Inflammatory macrophage treated with lipopolysaccharide for 1 hour (primary cell): Measurements from ENCODE around the gene WDR38.

Experiments used
- DNase-seq, 2 donors: peaks; one replicate each; pipeline ENCODE4 v3.0.0-alpha.2; 2020 to 2022

The WDR38 gene

DNA sequence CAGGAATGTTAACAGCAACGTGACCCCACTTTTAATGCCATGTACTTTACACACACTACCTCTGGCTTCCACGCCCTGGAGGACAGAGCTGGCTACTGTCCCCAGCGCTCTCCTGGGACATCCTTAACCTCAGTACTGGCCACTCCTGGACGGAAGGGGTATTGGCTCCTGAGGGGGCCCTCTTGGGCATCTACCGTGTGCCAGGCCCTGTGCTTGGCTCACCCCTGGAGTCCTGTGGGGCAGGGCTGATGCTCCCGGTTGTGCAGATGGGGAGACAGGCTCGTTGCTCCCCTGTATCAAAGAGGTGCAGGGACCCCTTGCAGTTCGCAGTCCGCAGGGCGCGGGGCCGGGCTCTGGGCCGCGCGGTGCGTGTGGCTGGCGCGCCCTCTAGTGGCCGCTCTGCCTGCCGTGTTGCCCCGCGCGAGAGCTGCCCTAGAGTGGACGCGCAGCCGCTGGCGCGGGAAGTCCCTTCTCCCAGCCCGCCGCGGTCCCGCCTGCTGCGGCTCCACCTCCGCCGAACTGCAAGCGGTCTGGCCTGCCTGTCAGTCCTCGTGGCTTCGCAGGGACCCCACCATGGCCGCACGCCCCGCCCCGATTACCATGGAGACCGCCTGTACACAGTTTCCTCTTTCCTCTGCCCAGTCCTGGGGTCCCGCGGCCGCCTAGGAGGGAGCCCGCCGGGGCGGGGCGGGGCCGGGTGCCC, at the start of gene WDR38:
WDR38 (plus strand) TSS at position 632 of the 703 bp plus-strand sequence. CDS start 72 bp downstream, outside the sequence.
- DNase-seq = peak; percentile 75 to 81

GRCh38 chr9:124803911-124804310, 49.3 kb upstream of the WDR38 start:
- no peak for DNase-seq

- DNase-seq = no peak
These were observed 48.1 kb upstream of the WDR38 start for GRCh38 chr9:124805186-124805585.

- DNase-seq = no peak
These were observed 44.9 kb upstream of the WDR38 start for GRCh38 chr9:124808246-124808956.

- no peak for DNase-seq
These were observed 44.0 kb upstream of the WDR38 start for GRCh38 chr9:124809211-124809610.

DNA sequence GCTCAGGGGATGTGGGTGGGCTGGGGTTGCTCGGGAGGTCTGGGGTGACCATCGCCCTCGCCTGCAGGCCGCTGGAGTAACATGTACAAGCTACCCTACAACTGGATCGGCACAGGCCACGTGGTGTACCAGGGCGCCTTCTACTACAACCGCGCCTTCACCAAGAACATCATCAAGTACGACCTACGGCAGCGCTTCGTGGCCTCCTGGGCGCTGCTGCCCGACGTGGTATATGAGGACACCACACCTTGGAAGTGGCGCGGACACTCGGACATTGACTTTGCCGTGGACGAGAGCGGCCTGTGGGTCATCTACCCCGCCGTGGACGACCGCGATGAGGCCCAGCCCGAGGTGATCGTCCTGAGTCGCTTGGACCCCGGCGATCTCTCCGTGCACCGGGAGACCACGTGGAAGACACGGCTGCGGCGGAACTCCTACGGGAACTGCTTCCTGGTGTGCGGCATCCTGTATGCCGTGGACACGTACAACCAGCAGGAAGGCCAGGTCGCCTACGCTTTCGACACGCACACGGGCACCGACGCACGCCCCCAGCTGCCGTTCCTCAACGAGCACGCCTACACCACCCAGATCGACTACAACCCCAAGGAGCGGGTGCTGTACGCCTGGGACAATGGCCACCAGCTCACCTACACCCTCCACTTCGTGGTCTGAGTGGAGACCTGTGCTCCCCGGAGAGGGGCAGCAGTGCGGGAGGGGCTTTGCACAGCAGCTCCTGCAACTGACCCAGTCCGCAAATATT, 43.3 kb upstream of the WDR38 start:
- no peak for DNase-seq

GRCh38 chr9:124810663-124811355, 42.5 kb upstream of the WDR38 start:
- no peak for DNase-seq

GRCh38 chr9:124812441-124812876, 40.8 kb upstream of the WDR38 start:
- DNase-seq = peak in 1 of 2 donors; percentile 41

- no peak for DNase-seq
These were observed 40.2 kb upstream of the WDR38 start for GRCh38 chr9:124813041-124813440.

DNA sequence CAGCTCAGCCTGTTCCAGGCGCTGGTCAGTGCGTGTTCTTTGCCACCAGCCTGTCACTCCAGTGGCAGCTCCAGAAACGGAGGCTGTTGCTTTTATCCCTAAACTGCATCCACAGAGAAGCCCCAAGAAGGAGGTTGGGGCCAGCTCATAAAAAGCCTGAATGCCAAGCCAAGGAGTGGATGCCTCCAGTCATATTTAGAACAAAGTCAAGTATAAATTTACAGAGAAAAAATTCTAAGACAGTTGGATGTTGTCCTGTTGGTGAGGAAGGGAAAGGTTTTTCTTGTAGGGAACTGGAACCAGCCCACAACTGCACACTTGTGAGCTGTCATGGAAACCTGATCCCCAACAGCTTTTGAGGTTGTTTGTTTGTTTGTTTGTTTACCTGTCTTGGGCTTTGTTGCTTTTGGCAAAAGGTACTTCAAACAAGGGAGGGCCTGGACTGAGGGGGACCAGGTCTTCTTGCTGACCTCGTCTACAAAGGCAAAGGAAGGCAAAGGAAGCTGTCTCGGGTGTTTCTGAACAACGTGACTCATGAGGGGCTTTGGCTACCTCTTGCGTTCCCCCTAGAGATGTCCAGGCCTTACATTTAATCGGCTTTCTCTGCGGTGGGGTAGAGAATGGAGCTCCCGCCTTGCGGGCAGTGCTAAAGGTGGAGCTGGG, 39.6 kb upstream of the WDR38 start:
- DNase-seq = no peak

DNA sequence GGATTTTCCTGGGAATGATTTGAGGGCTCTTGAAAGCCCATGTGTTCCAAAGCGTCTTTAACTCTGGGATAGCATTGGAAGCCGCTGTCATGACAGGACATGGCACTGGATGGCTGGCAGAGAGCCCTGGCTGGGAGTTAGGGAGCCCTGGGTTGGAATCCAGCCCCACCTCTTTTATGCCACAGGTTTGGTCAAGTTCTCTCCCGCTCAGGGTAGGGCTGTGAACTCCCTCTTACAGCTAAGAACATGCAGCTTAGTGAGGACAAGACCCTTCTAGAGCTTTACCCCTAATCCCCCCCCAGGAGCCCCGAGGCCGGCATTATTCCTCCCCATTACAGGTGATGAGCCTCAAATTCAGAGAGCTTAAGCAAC, 39.1 kb upstream of the WDR38 start:
- DNase-seq = no peak

DNA sequence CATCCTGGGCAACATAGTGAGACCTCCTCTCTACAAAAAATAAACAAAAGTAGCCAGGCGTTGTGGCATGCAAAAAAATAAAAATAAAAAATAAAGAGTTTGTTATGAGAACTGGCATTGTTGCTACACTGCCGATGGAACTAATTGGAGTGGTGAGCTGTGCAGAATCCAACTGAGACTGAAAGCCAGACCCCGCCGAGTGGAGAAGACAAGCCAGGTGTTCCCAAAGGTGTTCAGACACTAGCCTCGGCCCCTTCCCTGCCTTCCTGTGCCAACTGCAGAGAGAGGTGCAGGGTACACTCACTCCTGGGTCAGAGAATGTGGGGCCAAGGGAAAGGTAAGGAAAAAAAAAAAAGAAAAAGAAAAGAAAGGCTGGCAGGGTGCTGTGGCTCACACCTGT, 37.7 kb upstream of the WDR38 start:
- no peak for DNase-seq

GRCh38 chr9:124818431-124819281, 34.6 kb upstream of the WDR38 start:
- no peak for DNase-seq

- DNase-seq = no peak
These were observed 32.3 kb upstream of the WDR38 start for GRCh38 chr9:124820698-124821623.

DNA sequence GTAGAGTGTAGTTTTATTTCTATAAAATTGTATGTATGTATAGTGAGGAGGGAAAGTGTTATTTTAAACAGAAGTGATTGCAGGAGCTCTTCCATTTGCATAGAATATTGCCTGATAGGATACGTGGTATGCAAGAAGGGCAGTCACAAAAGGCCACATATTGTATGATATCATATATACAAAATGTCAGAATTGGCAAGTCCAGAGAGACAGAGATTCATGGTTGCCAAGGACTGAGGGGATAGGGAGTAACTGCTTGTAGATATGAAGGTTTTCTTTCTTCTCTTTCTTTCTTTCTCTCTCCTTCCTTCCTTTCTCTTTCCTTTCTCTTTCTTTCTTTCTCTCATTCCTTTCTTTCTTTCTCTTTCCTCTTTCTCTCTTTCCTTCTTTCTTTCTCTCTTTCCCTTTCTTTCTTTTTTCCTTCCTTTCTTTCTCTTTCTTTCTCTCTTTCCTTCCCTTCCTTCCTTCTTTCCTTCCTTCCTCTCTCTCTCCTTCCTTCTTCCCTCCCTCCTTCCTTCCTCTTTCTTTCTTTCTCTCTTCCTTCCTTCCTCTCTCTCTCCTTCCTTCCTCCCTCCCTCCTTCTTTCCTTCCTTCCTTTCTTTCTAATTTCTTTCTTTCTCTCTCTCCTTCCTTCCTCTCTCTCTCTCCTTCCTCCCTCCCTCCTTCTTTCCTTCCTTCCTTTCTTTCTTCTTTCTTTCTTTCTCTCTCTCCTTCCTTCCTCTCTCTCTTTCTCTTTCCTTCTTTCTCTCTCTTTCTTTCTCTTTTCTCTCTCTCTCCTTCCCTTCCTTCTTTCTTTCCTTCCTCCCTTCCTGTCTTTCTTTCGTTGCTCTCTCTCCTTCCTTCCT, 24.5 kb upstream of the WDR38 start:
- no peak for DNase-seq

DNA sequence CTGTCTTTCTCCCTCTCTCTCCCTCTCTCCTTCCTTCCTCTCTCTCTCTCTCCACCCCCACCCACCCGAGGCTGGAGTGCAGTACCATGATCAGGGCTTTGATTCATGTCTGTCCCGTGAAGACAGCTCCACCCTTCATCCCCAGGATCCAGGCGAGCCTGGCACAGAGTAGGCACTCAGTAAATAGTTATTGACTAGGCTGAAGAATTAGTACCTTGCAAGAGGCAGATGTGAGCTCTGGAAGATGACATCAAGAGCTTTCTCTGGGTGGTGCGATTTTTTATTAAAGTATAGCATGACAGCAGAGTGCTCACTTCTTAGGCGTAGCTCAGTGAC, 24.0 kb upstream of the WDR38 start:
- DNase-seq = no peak

DNA sequence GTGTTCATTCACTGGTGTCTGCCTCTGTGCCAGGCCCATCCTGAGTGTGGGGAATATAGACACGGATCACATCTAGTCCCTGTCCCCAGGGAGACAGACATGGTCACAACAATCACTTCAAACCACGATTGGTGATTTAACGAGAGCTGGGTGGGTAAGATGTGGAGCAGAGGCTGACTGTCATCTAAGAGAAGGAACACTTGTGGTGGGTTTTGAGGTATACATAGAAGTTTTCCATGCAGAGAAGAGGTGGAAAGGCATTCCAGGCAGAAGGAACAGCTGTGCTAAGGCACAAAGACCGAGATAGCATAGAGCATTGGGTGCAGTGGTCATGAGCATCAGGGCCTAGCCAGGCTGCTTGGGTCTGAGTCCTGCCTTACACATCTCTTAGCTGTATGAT, 22.7 kb upstream of the WDR38 start:
- no peak for DNase-seq

GRCh38 chr9:124831642-124832364, 21.5 kb upstream of the WDR38 start:
- DNase-seq = no peak

- no peak for DNase-seq
These were observed 18.7 kb upstream of the WDR38 start for GRCh38 chr9:124834591-124834990.
